Loucy (cell line): ENCODE measurements around the gene GADD45B.

Source experiments
- H2AFZ ChIP-seq: fragments of 200-600 bp; sonication (generic); 2 replicates; pipeline ENCODE4 v1.6.0; 2016; ENCODE audit warnings: antibody characterized with exemption, mild to moderate bottlenecking, low read length, moderate library complexity
- H3F3A ChIP-seq: fragments of 200-600 bp; 2 replicates; pipeline ENCODE4 v1.6.0; 2016; ENCODE audit warnings: antibody characterized with exemption, low read depth, mild to moderate bottlenecking
- H3K27me3 ChIP-seq: fragments of 200-600 bp; sonication (generic); 2 replicates; pipeline ENCODE4 v1.6.1; 2014; ENCODE audit warnings: low read length, mild to moderate bottlenecking; ENCODE audit not compliant: insufficient read depth, poor library complexity, severe bottlenecking
- H3K36me3 ChIP-seq: fragments of 200-600 bp; sonication (generic); 2 replicates; pipeline ENCODE4 v1.6.1; 2016; ENCODE audit warnings: low read length; ENCODE audit not compliant: insufficient read depth
- H3K4me1 ChIP-seq: fragments of 200-600 bp; sonication (generic); 2 replicates; pipeline ENCODE4 v1.5.1; 2014; ENCODE audit warnings: low read length, mild to moderate bottlenecking; ENCODE audit not compliant: insufficient read depth, poor library complexity, severe bottlenecking
- H3K4me2 ChIP-seq: fragments of 200-600 bp; sonication (generic); 2 replicates; pipeline ENCODE4 v1.6.0; 2014; ENCODE audit warnings: antibody characterized with exemption, low read length, low read depth, mild to moderate bottlenecking; ENCODE audit not compliant: poor library complexity, severe bottlenecking
- H3K4me3 ChIP-seq: fragments of 200-600 bp; sonication (generic); 2 replicates; pipeline ENCODE4 v1.5.1; 2014; ENCODE audit warnings: low read length, mild to moderate bottlenecking, mixed read lengths; ENCODE audit not compliant: poor library complexity, severe bottlenecking
- H3K79me2 ChIP-seq: fragments of 200-600 bp; sonication (generic); 2 replicates; pipeline ENCODE4 v1.6.1; 2014; ENCODE audit warnings: low read length; ENCODE audit not compliant: insufficient read depth
- H3K9ac ChIP-seq: fragments of 200-600 bp; sonication (generic); 2 replicates; pipeline ENCODE4 v1.6.0; 2014; ENCODE audit warnings: mild to moderate bottlenecking, low read depth, low read length, moderate library complexity; ENCODE audit not compliant: poor library complexity, severe bottlenecking
- H3K9me2 ChIP-seq: fragments of 200-600 bp; sonication (generic); replicated peaks from 2 replicates; pipeline ENCODE4 v1.6.1; 2016; ENCODE audit warnings: low read depth, low read length, mixed read lengths
- H3K9me3 ChIP-seq: fragments of 200-600 bp; sonication (generic); 2 replicates; pipeline ENCODE4 v1.6.1; 2014; ENCODE audit warnings: mild to moderate bottlenecking, antibody characterized with exemption, low read length, low read depth; ENCODE audit not compliant: insufficient read depth
- H4K20me1 ChIP-seq: fragments of 200-600 bp; sonication (generic); 2 replicates; pipeline ENCODE4 v1.6.0; 2014; ENCODE audit warnings: antibody characterized with exemption, low read length, mild to moderate bottlenecking; ENCODE audit not compliant: insufficient read depth, poor library complexity, severe bottlenecking
- EZH2phosphoT487 ChIP-seq: fragments of 200-600 bp; IDR thresholded peaks from 2 replicates; pipeline ENCODE4 v1.6.1; 2018; ENCODE audit warnings: antibody characterized with exemption, mild to moderate bottlenecking, moderate library complexity, borderline replicate concordance
- TF ChIP-seq, protein P1 (sequence below): fragments of 200-600 bp; sonication (generic); conservative IDR thresholded peaks from 2 replicates; pipeline ENCODE4 v1.5.1; 2014; ENCODE audit warnings: mild to moderate bottlenecking, antibody characterized with exemption, low read length

Gene GADD45B

DNA sequence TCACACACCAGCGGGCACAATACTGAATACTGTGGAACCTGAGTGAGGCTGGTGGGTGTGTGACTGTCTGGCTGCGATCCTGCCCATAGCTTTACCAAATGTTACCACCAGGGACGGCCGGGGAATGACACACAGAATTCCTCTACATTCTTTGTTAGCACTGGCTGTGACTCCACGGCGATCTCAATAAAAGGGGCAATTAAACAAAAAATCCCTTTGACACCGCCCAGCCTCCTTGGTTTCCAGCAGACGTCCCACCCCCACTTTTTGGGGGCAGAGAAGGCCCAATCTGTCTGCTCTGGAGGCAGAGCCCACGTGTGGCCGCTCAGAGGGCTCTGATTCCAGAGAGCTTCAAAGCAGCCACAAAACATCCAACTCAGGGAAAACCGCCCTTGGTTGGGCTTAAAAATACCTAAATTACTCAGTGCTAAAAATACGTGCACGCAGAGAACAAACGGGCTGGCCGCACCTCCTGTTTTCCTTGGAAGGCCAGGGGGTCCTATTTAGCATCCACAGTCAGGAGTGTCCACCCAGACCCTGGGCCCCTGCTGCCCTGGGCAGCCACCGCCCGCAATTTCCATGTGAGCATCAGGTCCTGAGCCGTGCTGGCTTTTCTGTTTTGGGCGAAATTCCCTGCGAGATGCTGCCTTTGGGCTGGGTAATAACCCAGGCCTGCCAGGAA, 47.8 kb downstream of the GADD45B start:
- no peaks in the 10 kb centered on the region for H3F3A ChIP-seq
- H3K27me3 ChIP-seq, result no peaks in the 10 kb centered on the region
- no peaks in the 10 kb centered on the region for H3K9me2 ChIP-seq
- TF ChIP-seq, protein P1, sequence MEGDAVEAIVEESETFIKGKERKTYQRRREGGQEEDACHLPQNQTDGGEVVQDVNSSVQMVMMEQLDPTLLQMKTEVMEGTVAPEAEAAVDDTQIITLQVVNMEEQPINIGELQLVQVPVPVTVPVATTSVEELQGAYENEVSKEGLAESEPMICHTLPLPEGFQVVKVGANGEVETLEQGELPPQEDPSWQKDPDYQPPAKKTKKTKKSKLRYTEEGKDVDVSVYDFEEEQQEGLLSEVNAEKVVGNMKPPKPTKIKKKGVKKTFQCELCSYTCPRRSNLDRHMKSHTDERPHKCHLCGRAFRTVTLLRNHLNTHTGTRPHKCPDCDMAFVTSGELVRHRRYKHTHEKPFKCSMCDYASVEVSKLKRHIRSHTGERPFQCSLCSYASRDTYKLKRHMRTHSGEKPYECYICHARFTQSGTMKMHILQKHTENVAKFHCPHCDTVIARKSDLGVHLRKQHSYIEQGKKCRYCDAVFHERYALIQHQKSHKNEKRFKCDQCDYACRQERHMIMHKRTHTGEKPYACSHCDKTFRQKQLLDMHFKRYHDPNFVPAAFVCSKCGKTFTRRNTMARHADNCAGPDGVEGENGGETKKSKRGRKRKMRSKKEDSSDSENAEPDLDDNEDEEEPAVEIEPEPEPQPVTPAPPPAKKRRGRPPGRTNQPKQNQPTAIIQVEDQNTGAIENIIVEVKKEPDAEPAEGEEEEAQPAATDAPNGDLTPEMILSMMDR, result no peak
- TF ChIP-seq EZH2phosphoT487, result no peak
- no peak overlapping the region for H3K9ac ChIP-seq
- no peaks in the 10 kb centered on the region for H3K4me1 ChIP-seq
- no peak overlapping the region for H3K4me3 ChIP-seq
- no peak overlapping the region for H2AFZ ChIP-seq
- H3K4me2 ChIP-seq, result no peak overlapping the region
- no peaks in the 10 kb centered on the region for H3K79me2 ChIP-seq
- H3K9me3 ChIP-seq, result no peaks in the 10 kb centered on the region
- H3K36me3 ChIP-seq, result no peaks in the 10 kb centered on the region
- no peaks in the 10 kb centered on the region for H4K20me1 ChIP-seq

DNA sequence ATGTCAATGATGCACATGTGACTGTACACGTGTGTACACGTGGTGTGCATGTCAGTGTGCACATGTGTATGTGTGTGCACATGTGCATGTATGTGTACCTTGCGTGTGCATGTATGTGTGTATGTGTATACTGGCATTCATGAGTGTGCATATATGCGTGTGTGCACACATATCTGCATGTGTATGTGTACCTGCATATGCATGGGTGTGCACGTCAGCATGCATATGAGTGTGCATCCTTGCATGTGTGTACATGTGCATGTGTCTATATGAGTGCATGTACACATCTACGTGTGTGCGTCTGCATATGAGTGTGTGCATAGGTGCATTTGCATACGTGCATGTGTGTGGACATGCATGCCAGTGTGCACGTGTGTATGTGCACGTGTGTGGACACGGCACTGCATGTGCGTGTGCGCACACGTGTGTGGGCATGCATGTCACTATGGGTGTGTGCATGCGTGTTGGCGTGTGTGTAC, 48.5 kb downstream of the GADD45B start:
- Histone ChIP-seq H3K27me3 (no peaks in the 10 kb centered on the region), H3K4me3 (no peak overlapping the region), H3K9me3 (no peaks in the 10 kb centered on the region), H3K36me3 (no peaks in the 10 kb centered on the region), H3K9ac (no peak overlapping the region), H3K4me2 (no peak overlapping the region), H3F3A (no peaks in the 10 kb centered on the region), H4K20me1 (no peaks in the 10 kb centered on the region), H3K79me2 (no peaks in the 10 kb centered on the region), H3K4me1 (no peaks in the 10 kb centered on the region), H3K9me2 (no peaks in the 10 kb centered on the region), H2AFZ (no peak overlapping the region)
- TF ChIP-seq EZH2phosphoT487, result no peak
- TF ChIP-seq, protein P1, result no peak

DNA sequence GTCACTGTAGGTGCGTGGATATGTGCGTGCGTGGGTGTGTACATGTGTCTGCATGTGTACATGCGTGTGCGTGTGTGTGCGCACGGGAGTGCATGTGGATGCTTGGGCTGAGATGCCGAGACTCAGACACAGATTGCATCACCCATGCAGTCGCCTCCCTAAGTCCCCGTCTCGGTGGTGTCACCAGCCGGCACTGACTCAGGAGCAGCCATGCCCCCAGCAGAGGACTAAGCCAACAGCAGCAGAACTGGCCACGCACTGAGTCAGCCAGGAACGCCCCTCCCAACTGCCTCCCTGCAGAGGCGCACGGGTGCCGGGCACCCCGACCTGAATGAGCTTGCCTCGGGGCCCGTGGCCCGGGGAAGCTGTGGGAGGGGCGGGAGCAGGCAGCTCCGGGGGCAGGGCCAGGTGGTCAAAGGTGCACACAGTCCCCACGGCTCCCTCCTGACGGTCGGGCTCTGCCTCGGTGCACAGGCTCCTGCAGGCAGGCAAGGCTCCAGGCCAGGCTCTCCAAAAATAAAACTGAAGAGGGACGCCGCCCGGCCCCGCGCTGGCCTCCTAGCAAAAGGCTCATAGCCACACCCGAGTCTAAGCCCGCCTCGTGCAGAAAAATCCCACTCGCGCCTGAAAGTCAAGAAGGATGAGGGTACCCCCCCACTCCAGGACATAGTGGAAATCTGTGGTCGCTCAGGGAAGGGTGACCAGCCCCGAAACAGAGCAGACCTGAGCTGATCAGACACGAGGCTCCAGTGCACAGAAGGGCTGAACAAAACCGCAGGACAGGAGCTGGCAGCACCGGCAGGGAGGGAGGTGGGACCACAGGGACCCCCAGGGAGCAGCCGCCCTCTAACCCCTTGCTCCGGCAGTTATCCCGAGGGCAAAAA, 49.2 kb downstream of the GADD45B start:
- Histone ChIP-seq H3K79me2 (no peaks in the 10 kb centered on the region), H3K27me3 (no peaks in the 10 kb centered on the region), H3K9ac (no peak overlapping the region), H3K4me1 (no peaks in the 10 kb centered on the region), H3K4me2 (no peak overlapping the region), H3K9me2 (no peaks in the 10 kb centered on the region), H3K4me3 (no peak overlapping the region), H3K9me3 (no peaks in the 10 kb centered on the region), H3K36me3 (no peaks in the 10 kb centered on the region), H4K20me1 (no peaks in the 10 kb centered on the region), H3F3A (no peaks in the 10 kb centered on the region), H2AFZ (no peak overlapping the region)
- TF ChIP-seq EZH2phosphoT487, result no peak
- TF ChIP-seq, protein P1, result no peak
